IMR-90 (cell line): ENCODE results near the gene RAP1GAP2.

ENCODE experiments used
- CTCF ChIP-seq: conservative IDR thresholded peaks from 2 replicates; pipeline ENCODE4 v1.5.1; 2012; ENCODE audit warnings: mild to moderate bottlenecking, low read depth, low read length, improper control_type of control experiment
- POLR2A ChIP-seq: IDR thresholded peaks from 2 replicates; pipeline ENCODE4 v1.6.1; 2012; ENCODE audit warnings: mild to moderate bottlenecking, low read depth, low read length
- RCOR1 ChIP-seq: IDR thresholded peaks from 2 replicates; pipeline ENCODE4 v1.6.1; 2012; ENCODE audit warnings: mild to moderate bottlenecking, low read length, improper control_type of control experiment; ENCODE audit not compliant: insufficient replicate concordance
- SMC3 ChIP-seq: fragments of 150-350 bp; IDR thresholded peaks from 2 replicates; pipeline ENCODE4 v1.6.1; 2016; ENCODE audit warnings: low read depth, mild to moderate bottlenecking, antibody characterized with exemption, low read length, moderate library complexity
- USF2 ChIP-seq: fragments of 150-350 bp; IDR thresholded peaks from 2 replicates; pipeline ENCODE4 v1.6.1; 2017; ENCODE audit warnings: mild to moderate bottlenecking, antibody characterized with exemption, low read length, low read depth

GRCh38 chr17:3032258-3033247 is 236.3 kb downstream of the RAP1GAP2 start:
- TF ChIP-seq RCOR1 (no peak), CTCF (no peak), POLR2A (no peak), SMC3 (no peak), USF2 (no peak)
